Endothelial cell of umbilical vein (primary cell): ENCODE data around the gene TEX264. TPM values are rescaled to one million over a fixed set of nuclear protein-coding genes. Genes with fewer than 3 reads are reported as not detected.

Source experiments
- BruUV-seq: library from RNA; stranded (reverse); fragments of 400-500 nt; replicated peaks from 2 replicates; lab custom pipeline; 2021; lab: Mats Ljungman, UMichigan
- CTCF ChIA-PET: fragments of 300-600, 350-600 bp; sonication (Branson Sonifier 250); formaldehyde crosslinking; loops from one replicate; lab custom pipeline; 2021; ENCODE audit warnings: antibody characterized with exemption, inconsistent platforms; lab: Charles Lee
- POLR2A ChIA-PET: fragments of 300-600, 350-600 bp; sonication (Branson Sonifier 250); formaldehyde crosslinking; loops from one replicate; lab custom pipeline; 2021; ENCODE audit warnings: antibody characterized with exemption, inconsistent platforms; lab: Charles Lee
- DNase-seq: peaks from one replicate; pipeline ENCODE4 v3.0.0-alpha.2; 2011; ENCODE audit warnings: low read depth, low spot score
- FAIRE-seq: peaks from 2 replicates; lab custom pipeline; 2011; peaks lifted over from hg19 to GRCh38; lab: Jason Lieb, UNC
- H2AFZ ChIP-seq: 2 replicates; pipeline ENCODE4 v1.6.0; 2012; ENCODE audit warnings: low read depth, low read length, control low read depth, inconsistent platforms
- H3K27ac ChIP-seq: 2 replicates; pipeline ENCODE4 v1.5.1; 2011; ENCODE audit warnings: low read depth, mild to moderate bottlenecking, control low read depth, low read length, moderate library complexity; ENCODE audit not compliant: insufficient read depth
- H3K27me3 ChIP-seq, 2 experiments: 2 replicates each; pipeline versions ENCODE4 v1.6.0 to v1.6.1; 2011; ENCODE audit warnings: low read length in 2 of 2, mixed read lengths in 1 of 2; ENCODE audit not compliant: control insufficient read depth in 2 of 2, insufficient read depth in 2 of 2
- H3K36me3 ChIP-seq, 2 experiments: 2 replicates in 1 of 2; 3 replicates in 1 of 2; pipeline ENCODE4 v1.5.1; 2011; ENCODE audit warnings: low read length in 2 of 2, mild to moderate bottlenecking in 1 of 2, moderate library complexity in 1 of 2; ENCODE audit not compliant: control insufficient read depth in 2 of 2, insufficient read depth in 2 of 2; ENCODE audit errors: extremely low read depth in 1 of 2
- H3K4me1 ChIP-seq: 3 replicates; pipeline ENCODE4 v1.5.1; 2011; ENCODE audit warnings: mild to moderate bottlenecking, low read length; ENCODE audit not compliant: control insufficient read depth, insufficient read depth; ENCODE audit errors: extremely low read depth
- H3K4me2 ChIP-seq: 2 replicates; pipeline ENCODE4 v1.6.1; 2011; ENCODE audit warnings: low read length, control low read depth, mixed read lengths; ENCODE audit not compliant: insufficient read depth
- H3K4me3 ChIP-seq, 3 experiments: fragments of 200-600 bp in 1 of 3; sonication (generic), shearing (Covaris generic) in 1 of 3; replicated peaks in 1 of 3; 2 replicates each; pipeline ENCODE4 v1.5.1; 2011 to 2016; ENCODE audit warnings: control low read depth in 3 of 3, low read length in 3 of 3, mild to moderate bottlenecking in 2 of 3, inconsistent platforms in 1 of 3, low read depth in 1 of 3, moderate library complexity in 1 of 3; ENCODE audit not compliant: insufficient read depth in 1 of 3
- H3K79me2 ChIP-seq: 2 replicates; pipeline ENCODE4 v1.6.0; 2012; ENCODE audit warnings: low read length, inconsistent platforms; ENCODE audit not compliant: control insufficient read depth, insufficient read depth
- H3K9ac ChIP-seq: replicated peaks from 2 replicates; pipeline ENCODE3; 2011; ENCODE audit warnings: low read length, control low read depth; ENCODE audit not compliant: insufficient read depth; ENCODE audit errors: extremely low read depth
- H3K9me1 ChIP-seq: replicated peaks from 3 replicates; pipeline ENCODE4 v1.6.0; 2011; ENCODE audit warnings: mild to moderate bottlenecking, low read length; ENCODE audit not compliant: control insufficient read depth, insufficient read depth; ENCODE audit errors: extremely low read depth
- H3K9me3 ChIP-seq: replicated peaks from 2 replicates; pipeline ENCODE4 v1.5.1; 2012; ENCODE audit warnings: low read length, inconsistent platforms; ENCODE audit not compliant: control insufficient read depth, insufficient read depth
- H4K20me1 ChIP-seq: replicated peaks from 2 replicates; pipeline ENCODE3; 2011; ENCODE audit warnings: mild to moderate bottlenecking, low read length; ENCODE audit not compliant: control insufficient read depth, insufficient read depth; ENCODE audit errors: extremely low read depth
- EZH2 ChIP-seq: IDR thresholded peaks from 2 replicates; pipeline ENCODE4 v1.6.1; 2012; ENCODE audit warnings: borderline replicate concordance, low read depth, mild to moderate bottlenecking, moderate library complexity, low read length, inconsistent platforms; ENCODE audit not compliant: severe bottlenecking
- FOS ChIP-seq: IDR thresholded peaks from 2 replicates; pipeline ENCODE4 v1.6.1; 2011; ENCODE audit warnings: mild to moderate bottlenecking, low read length, moderate library complexity, borderline replicate concordance; ENCODE audit not compliant: insufficient read depth
- GATA2 ChIP-seq: IDR thresholded peaks from 2 replicates; pipeline ENCODE4 v1.7.0; 2011; ENCODE audit warnings: low read depth, mild to moderate bottlenecking, moderate library complexity, mixed read lengths, low read length; ENCODE audit not compliant: insufficient read length, insufficient read depth
- JUN ChIP-seq: IDR thresholded peaks from 2 replicates; pipeline ENCODE4 v1.6.1; 2011; ENCODE audit warnings: borderline replicate concordance, low read depth; ENCODE audit not compliant: insufficient read length, insufficient read depth
- MAX ChIP-seq: IDR thresholded peaks from 2 replicates; pipeline ENCODE4 v1.6.1; 2011; ENCODE audit not compliant: insufficient read depth, insufficient read length
- MYC ChIP-seq: IDR thresholded peaks from one replicate; pipeline ENCODE4 v1.6.1; 2011; ENCODE audit warnings: mild to moderate bottlenecking, low read depth, low read length
- POLR2A ChIP-seq: IDR thresholded peaks from 2 replicates; pipeline ENCODE4 v1.6.1; 2012; ENCODE audit warnings: low read depth, mild to moderate bottlenecking, control low read depth, low read length
- POLR2AphosphoS5 ChIP-seq: IDR thresholded peaks from 2 replicates; pipeline ENCODE4 v1.6.1; 2012; ENCODE audit warnings: low read depth, mild to moderate bottlenecking, control low read depth, low read length, moderate library complexity; ENCODE audit not compliant: insufficient read depth
- dilution Hi-C: fragments of 300-500 bp; cut with MboI; formaldehyde crosslinking; loops from one replicate; pipeline ENCODE4 v1.15.0; 2019; ENCODE audit warnings: low sequenced_read_pairs; ENCODE audit not compliant: extremely low pct_ligation_motif_present
- intact Hi-C: fragments of 100-400 bp; cut with micrococcal nuclease; formaldehyde crosslinking; loops from one replicate; pipeline ENCODE4 v1.10.0; 2022
- polyA plus RNA-seq, 4 experiments: library from polyadenylated mRNA; depleted of rRNA in 3 of 4; stranded (reverse) in 3 of 4; unstranded in 1 of 4; fragments of >200 nt; gene quantifications; 2 replicates each; pipeline versions ENCODE4 v1.2.1 to v1.2.3, GENCODE V29; 2011 to 2012; ENCODE audit warnings: missing spikeins in 1 of 4
- total RNA-seq: library from RNA; stranded (reverse); gene quantifications from 2 replicates; pipeline ENCODE4 v1.2.3, GENCODE V29; 2021
- TF ChIP-seq, protein P1 (sequence below), 2 donors: IDR thresholded peaks; 1 replicate in 1 of 2; 2 replicates in 1 of 2; pipeline ENCODE4 v1.5.1; 2011; ENCODE audit warnings: low read length in 2 of 2, mild to moderate bottlenecking in 2 of 2, moderate library complexity in 2 of 2, control low read depth in 1 of 2, inconsistent platforms in 1 of 2, low read depth in 1 of 2; ENCODE audit not compliant: insufficient read depth in 1 of 2; ENCODE audit errors: extremely low read depth in 1 of 2

Gene TEX264
- total and polyA plus RNA-seq, 2 donors (not counting 3 experiments of a cell fraction or from before 2014, with no cell fraction given), result 29.0 to 89.7 TPM

- Histone ChIP-seq H3K27ac (no peak overlapping the region), H3K4me2 (no peak overlapping the region), H3K4me3 (no peak overlapping the region), H3K9ac (no peak overlapping the region), H3K9me3 (no peaks in the 10 kb centered on the region), H2AFZ (no peak overlapping the region), H3K4me1 (no peaks in the 10 kb centered on the region), H4K20me1 (no peaks in the 10 kb centered on the region), H3K9me1 (no peaks in the 10 kb centered on the region), H3K27me3 (no peaks in the 10 kb centered on the region), H3K36me3 (peaks cover 12 to 40% of the 10 kb centered on the region in 2 experiments), H3K79me2 (no peaks in the 10 kb centered on the region)
- no peak for TF ChIP-seq MYC
- TF ChIP-seq POLR2A, result no peak
- no peak for TF ChIP-seq GATA2
- TF ChIP-seq, protein P1, sequence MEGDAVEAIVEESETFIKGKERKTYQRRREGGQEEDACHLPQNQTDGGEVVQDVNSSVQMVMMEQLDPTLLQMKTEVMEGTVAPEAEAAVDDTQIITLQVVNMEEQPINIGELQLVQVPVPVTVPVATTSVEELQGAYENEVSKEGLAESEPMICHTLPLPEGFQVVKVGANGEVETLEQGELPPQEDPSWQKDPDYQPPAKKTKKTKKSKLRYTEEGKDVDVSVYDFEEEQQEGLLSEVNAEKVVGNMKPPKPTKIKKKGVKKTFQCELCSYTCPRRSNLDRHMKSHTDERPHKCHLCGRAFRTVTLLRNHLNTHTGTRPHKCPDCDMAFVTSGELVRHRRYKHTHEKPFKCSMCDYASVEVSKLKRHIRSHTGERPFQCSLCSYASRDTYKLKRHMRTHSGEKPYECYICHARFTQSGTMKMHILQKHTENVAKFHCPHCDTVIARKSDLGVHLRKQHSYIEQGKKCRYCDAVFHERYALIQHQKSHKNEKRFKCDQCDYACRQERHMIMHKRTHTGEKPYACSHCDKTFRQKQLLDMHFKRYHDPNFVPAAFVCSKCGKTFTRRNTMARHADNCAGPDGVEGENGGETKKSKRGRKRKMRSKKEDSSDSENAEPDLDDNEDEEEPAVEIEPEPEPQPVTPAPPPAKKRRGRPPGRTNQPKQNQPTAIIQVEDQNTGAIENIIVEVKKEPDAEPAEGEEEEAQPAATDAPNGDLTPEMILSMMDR (IDR thresholded peaks at IDR 0.05; ENCODE audit: extremely low read depth in 1 of 2, insufficient read depth in 1 of 2, low read depth in 1 of 2, low read length in 2 of 2), result no peak
- TF ChIP-seq MAX, result no peak
- no peak for TF ChIP-seq JUN
- no peak for TF ChIP-seq FOS
- no peak for TF ChIP-seq POLR2AphosphoS5
- TF ChIP-seq EZH2, result no peak
- dilution Hi-C loops (no loop called here), intact Hi-C loops (loop anchor here (1.0 kb wide), 1 partner anchor 45 kb away; no protein-coding TSS in a partner anchor)
- ChIA-PET CTCF (interaction anchor here (1.2 to 1.7 kb wide), 3 partner anchors 20 to 137 kb away, joined by 3 to 11 read pairs (median 3); partner anchors contain the start of gene DCAF1), POLR2A (no interaction called here)
- DNase-seq (no peak), FAIRE-seq (no peak)
- BruUV-seq, result no TSS peak
Observed at GRCh38 chr3:51637144-51637940, 33.7 kb upstream of the TEX264 start.
